ENCODE results near the gene VPS13D.

VPS13D gene

DNA sequence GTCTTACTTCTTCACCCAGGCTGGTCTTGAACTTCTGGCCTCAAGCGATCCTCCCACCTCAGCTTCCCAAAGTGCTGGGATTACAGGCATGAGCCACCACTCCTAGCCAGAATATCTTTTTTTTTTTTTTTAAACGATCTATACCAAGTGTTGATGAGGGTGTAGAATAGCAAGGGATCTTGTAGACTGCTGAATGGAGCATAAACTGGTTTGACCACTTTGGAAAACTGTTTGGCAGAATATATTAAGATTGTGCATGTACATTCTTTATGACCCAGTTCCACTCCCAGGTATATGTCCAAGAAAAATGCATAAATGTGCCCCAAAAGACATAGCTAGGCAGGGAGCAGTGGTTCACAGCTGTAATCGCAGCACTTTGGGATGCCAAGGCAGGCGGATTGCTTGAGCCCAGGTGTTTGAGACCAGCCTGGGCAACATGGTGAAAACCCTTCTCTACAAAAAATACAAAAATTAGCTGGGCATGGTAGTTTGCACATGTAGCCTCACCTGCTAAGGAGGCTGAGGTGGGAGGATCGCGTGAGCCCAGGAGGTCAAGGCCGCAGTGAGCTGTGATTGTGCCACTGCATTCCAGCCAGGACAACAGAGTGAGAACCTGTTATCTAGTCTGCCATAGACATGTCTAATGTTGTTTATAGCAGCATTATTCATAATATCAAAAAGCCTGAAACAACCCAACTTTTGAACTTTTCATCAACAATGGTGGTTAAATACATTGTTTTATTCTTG lies 184.0 kb downstream of the VPS13D start:
- H3K27me3 ChIP-seq (ENCODE audit: control insufficient read depth, insufficient read depth, low read length), result no peaks in the 10 kb centered on the region
- no peak overlapping the region for H3K4me2 ChIP-seq (ENCODE audit: low read length)
- peaks cover 25% of the 10 kb centered on the region for H3K36me3 ChIP-seq (ENCODE audit: insufficient read depth, low read length)
- H3K9me3 ChIP-seq (replicated peaks; ENCODE audit: low read length), result no peaks in the 10 kb centered on the region
- no peaks in the 10 kb centered on the region for H3K4me1 ChIP-seq (ENCODE audit: control insufficient read depth, insufficient read depth, low read length)
- H3K9ac ChIP-seq (ENCODE audit: low read depth, low read length), result no peak overlapping the region
- no peak overlapping the region for H3K4me3 ChIP-seq (ENCODE audit: low read length)

DNA sequence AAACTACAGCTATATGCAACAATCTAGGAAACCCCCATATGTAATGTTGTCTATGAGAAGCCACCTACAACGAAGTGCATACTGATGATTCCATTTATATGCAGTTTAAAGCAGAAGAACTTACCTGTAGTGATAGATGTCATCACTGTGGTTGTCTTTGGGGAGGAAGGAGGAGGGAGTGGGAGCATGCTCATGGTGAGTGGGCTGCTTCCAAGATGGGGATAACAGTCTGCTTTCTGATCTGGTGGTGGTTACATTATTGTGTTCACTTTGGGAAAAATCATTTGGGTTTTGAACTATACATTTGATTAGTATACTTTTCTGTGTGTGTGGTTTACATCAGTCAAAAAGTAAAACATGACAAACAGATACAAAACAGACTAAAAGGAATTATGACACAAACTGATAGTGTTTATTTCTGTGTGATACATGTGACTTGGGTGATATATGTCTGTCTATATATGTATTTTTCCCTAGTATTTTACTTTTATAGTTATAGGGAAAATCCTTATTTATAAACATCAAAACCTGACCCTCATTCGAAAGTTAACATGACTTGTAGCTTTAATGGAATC lies 184.7 kb downstream of the VPS13D start:
- H3K4me1 ChIP-seq (ENCODE audit: control insufficient read depth, insufficient read depth, low read length), result no peaks in the 10 kb centered on the region
- H3K4me3 ChIP-seq (ENCODE audit: low read length), result no peak overlapping the region
- H3K36me3 ChIP-seq (ENCODE audit: insufficient read depth, low read length), result peaks cover 30% of the 10 kb centered on the region
- H3K9me3 ChIP-seq (replicated peaks; ENCODE audit: low read length), result no peaks in the 10 kb centered on the region
- H3K4me2 ChIP-seq (ENCODE audit: low read length), result no peak overlapping the region
- H3K9ac ChIP-seq (ENCODE audit: low read depth, low read length), result no peak overlapping the region
- H3K27me3 ChIP-seq (ENCODE audit: control insufficient read depth, insufficient read depth, low read length), result no peaks in the 10 kb centered on the region

DNA sequence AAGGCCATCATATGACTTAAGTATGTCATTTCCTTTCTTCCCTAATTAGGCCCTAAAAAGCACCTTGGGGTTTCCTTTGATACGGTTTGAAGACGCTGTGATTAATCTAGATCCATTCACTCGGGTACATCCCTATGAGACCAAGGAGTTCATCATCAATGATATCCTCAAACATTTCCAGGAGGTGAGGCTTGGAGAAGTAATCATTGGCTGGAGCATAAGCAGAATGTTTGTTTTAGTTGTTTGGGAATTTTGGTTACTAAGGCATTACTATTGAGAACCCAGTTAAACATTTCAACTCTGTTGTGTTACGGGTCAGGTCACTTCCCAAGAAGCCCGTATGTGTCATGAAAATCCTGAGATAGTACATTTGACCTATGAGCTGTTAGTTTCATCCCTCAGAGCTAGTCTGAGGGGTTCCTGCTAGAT lies 185.2 kb downstream of the VPS13D start:
- no peak overlapping the region for H3K4me3 ChIP-seq (ENCODE audit: low read length)
- no peaks in the 10 kb centered on the region for H3K27me3 ChIP-seq (ENCODE audit: control insufficient read depth, insufficient read depth, low read length)
- no peak overlapping the region for H3K9ac ChIP-seq (ENCODE audit: low read depth, low read length)
- H3K36me3 ChIP-seq (ENCODE audit: insufficient read depth, low read length), result peaks cover 28% of the 10 kb centered on the region
- no peaks in the 10 kb centered on the region for H3K4me1 ChIP-seq (ENCODE audit: control insufficient read depth, insufficient read depth, low read length)
- H3K9me3 ChIP-seq (replicated peaks; ENCODE audit: low read length), result no peaks in the 10 kb centered on the region
- no peak overlapping the region for H3K4me2 ChIP-seq (ENCODE audit: low read length)

DNA sequence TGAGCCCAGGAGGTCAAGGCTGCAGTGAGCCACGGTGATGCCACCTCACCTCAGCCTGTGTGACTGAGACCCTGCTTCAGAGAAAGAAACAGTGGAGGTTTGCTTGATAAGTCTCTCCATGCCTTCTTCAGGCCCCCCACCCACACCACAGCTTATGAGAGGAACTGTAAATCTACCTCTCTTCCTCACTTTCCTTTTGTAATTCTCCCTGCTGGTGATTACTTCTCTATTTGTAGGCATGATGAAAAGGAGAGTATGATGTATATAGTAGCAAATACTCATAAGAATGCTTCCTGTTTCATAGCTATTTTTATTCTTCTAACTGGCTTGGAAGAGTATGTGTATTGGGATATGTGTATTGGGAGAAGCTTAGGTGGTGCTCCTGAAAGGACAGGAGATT lies 186.3 kb downstream of the VPS13D start:
- H3K9me3 ChIP-seq (replicated peaks; ENCODE audit: low read length), result no peaks in the 10 kb centered on the region
- no peak overlapping the region for H3K9ac ChIP-seq (ENCODE audit: low read depth, low read length)
- H3K4me1 ChIP-seq (ENCODE audit: control insufficient read depth, insufficient read depth, low read length), result no peaks in the 10 kb centered on the region
- H3K36me3 ChIP-seq (ENCODE audit: insufficient read depth, low read length), result peaks cover 26% of the 10 kb centered on the region
- H3K4me3 ChIP-seq (ENCODE audit: low read length), result no peak overlapping the region
- H3K4me2 ChIP-seq (ENCODE audit: low read length), result no peak overlapping the region
- no peaks in the 10 kb centered on the region for H3K27me3 ChIP-seq (ENCODE audit: control insufficient read depth, insufficient read depth, low read length)

DNA sequence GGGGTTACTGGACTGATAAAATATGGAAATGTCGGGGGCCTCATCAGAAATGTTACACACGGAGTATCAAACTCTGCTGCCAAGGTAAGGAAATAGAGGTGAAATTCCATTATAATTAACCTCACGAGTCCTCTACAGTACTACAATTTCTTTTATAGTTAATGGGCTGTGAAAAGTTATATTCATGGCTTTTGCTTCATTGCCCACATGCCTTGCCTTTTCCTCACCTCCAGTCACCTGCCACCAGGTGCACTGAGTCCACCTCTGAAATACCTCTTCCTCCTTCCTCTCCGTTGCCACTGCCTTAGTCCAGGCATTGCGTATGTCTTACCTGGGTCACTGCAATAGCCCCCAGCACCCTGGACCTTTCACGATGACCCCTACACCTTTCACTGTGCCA lies 186.9 kb downstream of the VPS13D start:
- no peak overlapping the region for H3K9ac ChIP-seq (ENCODE audit: low read depth, low read length)
- H3K9me3 ChIP-seq (replicated peaks; ENCODE audit: low read length), result no peaks in the 10 kb centered on the region
- H3K4me3 ChIP-seq (ENCODE audit: low read length), result no peak overlapping the region
- no peaks in the 10 kb centered on the region for H3K4me1 ChIP-seq (ENCODE audit: control insufficient read depth, insufficient read depth, low read length)
- H3K4me2 ChIP-seq (ENCODE audit: low read length), result no peak overlapping the region
- peaks cover 26% of the 10 kb centered on the region for H3K36me3 ChIP-seq (ENCODE audit: insufficient read depth, low read length)
- no peaks in the 10 kb centered on the region for H3K27me3 ChIP-seq (ENCODE audit: control insufficient read depth, insufficient read depth, low read length)

DNA sequence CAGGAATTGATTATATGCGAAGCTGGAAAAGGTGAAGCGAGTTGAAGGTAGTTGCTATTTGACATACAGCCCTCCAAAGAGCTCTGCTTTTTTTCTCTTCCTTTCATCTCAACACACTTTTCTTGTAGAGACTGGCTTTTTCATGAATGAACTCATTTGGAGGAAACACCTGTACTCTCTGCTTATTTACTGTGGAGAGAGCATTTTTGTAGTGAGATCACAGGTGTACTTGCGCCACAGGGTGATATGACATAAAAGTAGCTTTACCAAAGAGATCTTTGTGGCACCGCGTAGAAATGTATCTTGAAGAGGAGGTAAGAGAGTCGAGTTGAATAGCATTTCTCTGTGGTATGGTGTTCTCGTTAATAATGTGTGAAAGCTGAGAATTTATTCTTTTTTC lies 187.6 kb downstream of the VPS13D start:
- Histone ChIP-seq H3K36me3 (ENCODE audit: insufficient read depth, low read length) (peaks cover 26% of the 10 kb centered on the region), H3K4me1 (ENCODE audit: control insufficient read depth, insufficient read depth, low read length) (no peaks in the 10 kb centered on the region), H3K27me3 (ENCODE audit: control insufficient read depth, insufficient read depth, low read length) (no peaks in the 10 kb centered on the region), H3K9ac (ENCODE audit: low read depth, low read length) (no peak overlapping the region), H3K9me3 (replicated peaks; ENCODE audit: low read length) (no peaks in the 10 kb centered on the region), H3K4me3 (ENCODE audit: low read length) (no peak overlapping the region), H3K4me2 (ENCODE audit: low read length) (no peak overlapping the region)

DNA sequence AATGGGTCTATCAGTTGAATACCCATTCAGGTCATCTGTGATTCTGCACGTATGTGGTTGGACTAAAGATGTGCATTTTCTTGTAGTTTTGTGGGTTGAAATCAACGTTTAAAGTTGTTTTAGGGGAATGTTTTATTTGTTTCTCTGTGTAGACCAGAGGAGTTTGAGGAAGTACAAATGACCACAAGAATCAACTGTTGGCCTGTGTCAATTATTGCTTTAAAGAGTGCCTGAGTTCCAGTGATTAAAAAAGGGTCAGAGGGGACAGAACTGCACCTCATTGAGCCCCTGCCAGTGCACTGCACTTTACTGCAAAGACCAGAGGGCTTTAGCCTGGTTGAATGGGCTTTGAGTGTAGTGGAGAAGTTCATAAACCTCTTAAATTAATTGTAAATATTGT lies 190.3 kb downstream of the VPS13D start:
- no peaks in the 10 kb centered on the region for H3K27me3 ChIP-seq (ENCODE audit: control insufficient read depth, insufficient read depth, low read length)
- H3K36me3 ChIP-seq (ENCODE audit: insufficient read depth, low read length), result peaks cover 30% of the 10 kb centered on the region
- no peak overlapping the region for H3K9ac ChIP-seq (ENCODE audit: low read depth, low read length)
- H3K4me3 ChIP-seq (ENCODE audit: low read length), result no peak overlapping the region
- peaks cover 17% of the 10 kb centered on the region for H3K4me1 ChIP-seq (ENCODE audit: control insufficient read depth, insufficient read depth, low read length)
- no peaks in the 10 kb centered on the region for H3K9me3 ChIP-seq (replicated peaks; ENCODE audit: low read length)
- no peak overlapping the region for H3K4me2 ChIP-seq (ENCODE audit: low read length)

DNA sequence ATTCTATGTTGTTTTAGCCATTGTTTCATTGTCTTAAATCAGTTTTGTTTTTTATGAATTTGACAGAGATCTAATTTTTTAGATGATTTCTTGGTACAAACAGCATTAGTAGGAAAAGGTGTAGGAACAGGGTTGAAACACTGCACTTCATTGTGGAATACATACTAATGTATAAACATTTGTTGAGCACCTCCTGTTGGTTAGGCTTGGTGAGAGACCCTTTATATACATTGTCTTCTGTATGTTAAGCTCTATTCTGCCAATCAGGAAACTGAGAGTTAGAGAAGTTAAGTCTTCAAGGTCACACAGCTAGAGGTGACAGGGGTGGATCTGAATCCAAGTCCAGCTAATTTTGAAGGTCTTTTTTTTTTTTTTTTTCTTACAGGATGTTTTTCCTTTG lies 192.7 kb downstream of the VPS13D start:
- Histone ChIP-seq H3K4me3 (ENCODE audit: low read length) (no peak overlapping the region), H3K27me3 (ENCODE audit: control insufficient read depth, insufficient read depth, low read length) (no peaks in the 10 kb centered on the region), H3K36me3 (ENCODE audit: insufficient read depth, low read length) (peaks cover 22% of the 10 kb centered on the region), H3K4me2 (ENCODE audit: low read length) (no peak overlapping the region), H3K4me1 (ENCODE audit: control insufficient read depth, insufficient read depth, low read length) (peaks cover 17% of the 10 kb centered on the region), H3K9me3 (replicated peaks; ENCODE audit: low read length) (no peaks in the 10 kb centered on the region), H3K9ac (ENCODE audit: low read depth, low read length) (no peak overlapping the region)

DNA sequence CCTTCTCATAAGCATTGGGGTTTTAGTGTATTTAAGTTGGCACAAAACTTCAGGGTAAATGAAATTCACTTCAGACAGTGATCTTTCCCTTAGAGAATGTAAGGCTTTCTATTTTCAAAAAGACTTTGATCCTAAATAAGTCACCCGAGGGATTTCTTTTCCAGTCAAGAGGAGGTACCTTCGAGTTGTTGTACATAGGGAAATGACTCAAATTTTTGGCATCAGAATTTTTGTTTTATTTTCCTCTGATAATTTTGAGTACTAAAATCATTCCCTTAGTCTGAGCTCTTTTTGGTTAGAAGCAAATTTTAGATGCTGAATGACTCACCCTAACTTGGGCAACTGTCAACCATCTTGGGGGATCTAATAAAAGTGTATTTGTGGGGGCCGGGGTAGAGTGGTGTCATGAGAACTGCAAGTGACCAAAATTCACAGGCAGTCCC lies 194.3 kb downstream of the VPS13D start:
- H3K36me3 ChIP-seq (ENCODE audit: insufficient read depth, low read length), result peaks cover 13% of the 10 kb centered on the region
- no peak overlapping the region for H3K9ac ChIP-seq (ENCODE audit: low read depth, low read length)

DNA sequence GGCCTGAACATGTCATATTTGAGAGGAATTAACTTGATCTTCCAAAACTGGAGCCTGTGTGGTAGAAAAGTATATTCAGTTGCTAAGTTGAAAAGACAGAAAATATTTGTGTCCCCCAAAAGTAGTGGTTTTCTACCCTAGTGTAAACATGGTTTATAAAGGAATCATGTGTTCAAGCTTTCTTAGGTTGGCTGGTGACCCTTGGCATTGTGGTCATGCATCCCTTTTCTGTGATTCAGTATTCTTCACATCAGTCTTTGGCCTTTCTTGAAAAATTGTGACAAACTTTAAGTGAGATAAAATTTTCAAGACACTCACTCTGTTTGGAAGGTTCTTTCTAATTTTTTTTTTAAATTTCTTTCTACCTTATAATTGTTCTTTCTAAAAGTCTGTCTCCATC lies 195.0 kb downstream of the VPS13D start:
- Histone ChIP-seq H3K27me3 (ENCODE audit: control insufficient read depth, insufficient read depth, low read length) (no peaks in the 10 kb centered on the region), H3K36me3 (ENCODE audit: insufficient read depth, low read length) (peaks cover 8% of the 10 kb centered on the region), H3K9me3 (replicated peaks; ENCODE audit: low read length) (no peaks in the 10 kb centered on the region), H3K4me2 (ENCODE audit: low read length) (no peak overlapping the region), H3K4me3 (ENCODE audit: low read length) (no peak overlapping the region), H3K9ac (ENCODE audit: low read depth, low read length) (no peak overlapping the region), H3K4me1 (ENCODE audit: control insufficient read depth, insufficient read depth, low read length) (peaks cover 17% of the 10 kb centered on the region)

More for the DNA sequence above, 194.3 kb downstream of the VPS13D start:
- peak overlapping the region; percentile 26 for H3K4me2 ChIP-seq (ENCODE audit: low read length)
- H3K9me3 ChIP-seq (replicated peaks; ENCODE audit: low read length), result no peaks in the 10 kb centered on the region
- H3K27me3 ChIP-seq (ENCODE audit: control insufficient read depth, insufficient read depth, low read length), result no peaks in the 10 kb centered on the region
- peaks cover 17% of the 10 kb centered on the region for H3K4me1 ChIP-seq (ENCODE audit: control insufficient read depth, insufficient read depth, low read length)
- H3K4me3 ChIP-seq (ENCODE audit: low read length), result no peak overlapping the region

DNA sequence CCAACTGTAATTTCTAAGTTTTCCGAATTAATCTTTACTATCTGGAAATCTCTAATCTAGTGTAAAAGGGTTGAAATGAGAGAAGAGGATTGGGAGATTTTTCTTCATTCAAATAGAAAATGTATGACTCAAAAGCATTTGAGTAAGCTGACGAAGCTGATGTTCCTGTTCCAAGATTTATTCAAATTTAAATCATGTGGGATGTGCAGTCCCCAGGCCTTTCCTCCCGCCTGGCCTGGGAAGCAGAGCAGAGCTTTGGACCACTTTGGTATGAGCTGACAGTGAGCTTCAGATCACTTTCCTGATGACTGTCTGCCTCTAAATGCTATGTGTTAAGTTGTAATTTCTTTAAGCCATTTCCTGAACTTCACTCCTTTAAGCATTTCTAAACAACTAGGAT lies 196.2 kb downstream of the VPS13D start:
- Histone ChIP-seq H3K4me1 (ENCODE audit: control insufficient read depth, insufficient read depth, low read length) (peaks cover 17% of the 10 kb centered on the region), H3K4me2 (ENCODE audit: low read length) (no peak overlapping the region), H3K9me3 (replicated peaks; ENCODE audit: low read length) (no peaks in the 10 kb centered on the region), H3K4me3 (ENCODE audit: low read length) (no peak overlapping the region), H3K9ac (ENCODE audit: low read depth, low read length) (no peak overlapping the region), H3K27me3 (ENCODE audit: control insufficient read depth, insufficient read depth, low read length) (no peaks in the 10 kb centered on the region), H3K36me3 (ENCODE audit: insufficient read depth, low read length) (peaks cover 7% of the 10 kb centered on the region)

DNA sequence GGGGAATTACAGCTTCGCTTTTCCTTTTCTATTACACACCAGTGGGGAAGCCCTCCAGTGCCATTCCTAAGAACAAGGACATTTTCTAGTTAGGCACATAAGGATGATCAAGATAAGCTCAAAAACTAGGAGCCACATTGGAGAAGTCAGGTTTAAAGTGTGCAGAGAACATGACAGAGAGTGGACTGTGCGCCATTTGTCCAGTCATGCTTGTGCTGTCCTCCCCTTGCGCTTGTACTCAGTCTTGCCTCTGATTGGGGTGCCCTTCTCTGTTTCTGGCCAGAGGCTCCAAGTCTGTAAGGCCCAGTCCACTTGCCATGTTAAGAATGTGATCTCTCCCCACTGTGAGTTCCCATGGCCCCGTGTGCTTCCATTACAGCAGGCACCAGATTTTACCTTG lies 198.5 kb downstream of the VPS13D start:
- Histone ChIP-seq H3K9ac (ENCODE audit: low read depth, low read length) (no peak overlapping the region), H3K4me3 (ENCODE audit: low read length) (no peak overlapping the region)

More for the DNA sequence above, 198.5 kb downstream of the VPS13D start:
- Histone ChIP-seq H3K27me3 (ENCODE audit: control insufficient read depth, insufficient read depth, low read length) (no peaks in the 10 kb centered on the region), H3K4me2 (ENCODE audit: low read length) (no peak overlapping the region), H3K36me3 (ENCODE audit: insufficient read depth, low read length) (peaks cover under 1% of the 10 kb centered on the region), H3K4me1 (ENCODE audit: control insufficient read depth, insufficient read depth, low read length) (peaks cover 20% of the 10 kb centered on the region), H3K9me3 (replicated peaks; ENCODE audit: low read length) (no peaks in the 10 kb centered on the region)

Measured in skeletal muscle satellite cell (primary cell).